Middle frontal gyrus (tissue), 1 donor: ENCODE measurements around the gene ST8SIA2.

Experiments
- DNase-seq: peaks from one replicate; pipeline ENCODE4 v3.0.0-alpha.2; 2015; ENCODE audit warnings: low spot score; ENCODE audit errors: extremely low spot score

The ST8SIA2 gene

GRCh38 chr15:92485441-92485840, 91.8 kb downstream of the ST8SIA2 start:
- DNase-seq, result no peak

GRCh38 chr15:92492551-92493115, 99.0 kb downstream of the ST8SIA2 start:
- DNase-seq, result peak; percentile 82

GRCh38 chr15:92494806-92495336, 101.2 kb downstream of the ST8SIA2 start:
- DNase-seq, result no peak

GRCh38 chr15:92495446-92495845, 101.8 kb downstream of the ST8SIA2 start:
- no peak for DNase-seq

GRCh38 chr15:92499731-92500530, 106.2 kb downstream of the ST8SIA2 start:
- DNase-seq, result no peak

GRCh38 chr15:92502336-92502735, 108.7 kb downstream of the ST8SIA2 start:
- no peak for DNase-seq

GRCh38 chr15:92502930-92503857, 109.5 kb downstream of the ST8SIA2 start:
- DNase-seq, result no peak

GRCh38 chr15:92503889-92504288, 110.2 kb downstream of the ST8SIA2 start:
- DNase-seq, result no peak

- DNase-seq, result no peak
Measured at GRCh38 chr15:92505611-92506010, 111.9 kb downstream of the ST8SIA2 start.

GRCh38 chr15:92506506-92506905, 112.8 kb downstream of the ST8SIA2 start:
- no peak for DNase-seq

- DNase-seq, result no peak
Measured at GRCh38 chr15:92510163-92510882, 116.6 kb downstream of the ST8SIA2 start.
